DOHH2 (cell line): ENCODE results near the gene DSTN.

Experiments used
- H3F3A ChIP-seq: fragments of 200-600 bp; sonication (generic), shearing (Covaris generic); 2 replicates; pipeline ENCODE4 v1.6.0; 2016; ENCODE audit warnings: antibody characterized with exemption, mild to moderate bottlenecking; ENCODE audit not compliant: control insufficient read depth, insufficient read depth
- H3K27ac ChIP-seq: fragments of 200-600 bp; sonication (generic); 2 replicates; pipeline ENCODE4 v1.5.1; 2014; ENCODE audit warnings: low read depth, mild to moderate bottlenecking, low read length, moderate library complexity
- H3K27me3 ChIP-seq: fragments of 200-600 bp; sonication (generic); 2 replicates; pipeline ENCODE4 v1.6.1; 2014; ENCODE audit warnings: mild to moderate bottlenecking, low read length, mixed read lengths; ENCODE audit not compliant: control insufficient read depth
- H3K36me3 ChIP-seq: fragments of 200-600 bp; sonication (generic); 2 replicates; pipeline ENCODE4 v1.6.1; 2014; ENCODE audit warnings: mild to moderate bottlenecking, low read length, moderate library complexity, mixed read lengths; ENCODE audit not compliant: control insufficient read depth
- H3K4me1 ChIP-seq: fragments of 200-600 bp; sonication (generic); 2 replicates; pipeline ENCODE4 v1.6.1; 2014; ENCODE audit warnings: mild to moderate bottlenecking, low read length, mixed read lengths; ENCODE audit not compliant: control insufficient read depth
- H3K4me2 ChIP-seq: fragments of 200-600 bp; sonication (generic); 2 replicates; pipeline ENCODE4 v1.6.0; 2014; ENCODE audit warnings: mild to moderate bottlenecking, low read length, moderate library complexity
- H3K4me3 ChIP-seq: fragments of 200-600 bp; sonication (generic); 2 replicates; pipeline ENCODE4 v1.5.1; 2014; ENCODE audit warnings: mild to moderate bottlenecking, low read length, mixed read lengths
- H3K79me2 ChIP-seq: fragments of 200-600 bp; sonication (generic); 2 replicates; pipeline ENCODE4 v1.6.1; 2014; ENCODE audit warnings: mild to moderate bottlenecking, low read length, mixed read lengths; ENCODE audit not compliant: control insufficient read depth
- H3K9me2 ChIP-seq: fragments of 200-600 bp; sonication (generic); replicated peaks from 2 replicates; pipeline ENCODE4 v1.6.1; 2014; ENCODE audit warnings: mild to moderate bottlenecking, low read length, mixed read lengths; ENCODE audit not compliant: control insufficient read depth
- H3K9me3 ChIP-seq: fragments of 200-600 bp; sonication (generic); 2 replicates; pipeline ENCODE4 v1.6.1; 2014; ENCODE audit warnings: antibody characterized with exemption, low read length, mixed read lengths; ENCODE audit not compliant: control insufficient read depth, insufficient read depth
- H4K20me1 ChIP-seq: fragments of 200-600 bp; sonication (generic); 2 replicates; pipeline ENCODE4 v1.6.0; 2014; ENCODE audit warnings: low read depth, mild to moderate bottlenecking, antibody characterized with exemption, low read length, moderate library complexity; ENCODE audit not compliant: control insufficient read depth, insufficient read depth
- EZH2phosphoT487 ChIP-seq: fragments of 200-600 bp; sonication (generic); IDR thresholded peaks from 2 replicates; pipeline ENCODE4 v1.6.1; 2017; ENCODE audit warnings: borderline replicate concordance, mild to moderate bottlenecking, antibody characterized with exemption, low read length, moderate library complexity, mixed read lengths
- TF ChIP-seq, protein P1 (sequence below): fragments of 200-600 bp; sonication (generic); IDR thresholded peaks from one replicate; pipeline ENCODE4 v1.5.1; 2014; ENCODE audit warnings: antibody characterized with exemption, mild to moderate bottlenecking, low read depth, low read length; ENCODE audit not compliant: poor library complexity, severe bottlenecking

Gene DSTN

DNA sequence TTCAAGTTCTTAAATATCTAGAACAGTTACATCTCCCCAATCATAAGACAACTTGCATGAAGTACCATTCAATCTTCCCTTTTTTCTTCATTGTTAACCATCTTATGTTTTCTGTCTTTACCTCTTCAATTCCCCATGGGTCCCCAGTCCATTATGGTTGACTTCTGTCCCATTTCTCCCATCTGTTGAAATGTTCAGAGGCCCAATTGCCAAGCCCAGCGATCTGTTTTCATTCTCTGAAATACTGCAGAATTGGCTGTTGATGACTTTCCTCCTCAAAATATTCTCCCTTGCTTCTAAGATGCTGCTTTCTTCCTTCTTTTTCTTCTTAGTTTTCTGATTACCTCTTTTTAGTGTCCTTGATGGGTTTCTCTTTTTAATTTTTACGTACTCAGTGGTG is 26.0 kb downstream of the DSTN start:
- Histone ChIP-seq H4K20me1 (no peaks in the 10 kb centered on the region; the same call in 1 of the 2 replicates), H3K4me1 (no peaks in the 10 kb centered on the region), H3K4me2 (no peak overlapping the region), H3K9me3 (no peaks in the 10 kb centered on the region), H3K27ac (no peak overlapping the region), H3K4me3 (no peak overlapping the region), H3K27me3 (no peaks in the 10 kb centered on the region), H3K36me3 (no peaks in the 10 kb centered on the region), H3K9me2 (no peaks in the 10 kb centered on the region), H3K79me2 (0 out of 2 replicates have a peak, but pooled peaks cover 6% of the 10 kb centered on the region), H3F3A (no peaks in the 10 kb centered on the region)
- no peak for TF ChIP-seq EZH2phosphoT487
- TF ChIP-seq, protein P1, sequence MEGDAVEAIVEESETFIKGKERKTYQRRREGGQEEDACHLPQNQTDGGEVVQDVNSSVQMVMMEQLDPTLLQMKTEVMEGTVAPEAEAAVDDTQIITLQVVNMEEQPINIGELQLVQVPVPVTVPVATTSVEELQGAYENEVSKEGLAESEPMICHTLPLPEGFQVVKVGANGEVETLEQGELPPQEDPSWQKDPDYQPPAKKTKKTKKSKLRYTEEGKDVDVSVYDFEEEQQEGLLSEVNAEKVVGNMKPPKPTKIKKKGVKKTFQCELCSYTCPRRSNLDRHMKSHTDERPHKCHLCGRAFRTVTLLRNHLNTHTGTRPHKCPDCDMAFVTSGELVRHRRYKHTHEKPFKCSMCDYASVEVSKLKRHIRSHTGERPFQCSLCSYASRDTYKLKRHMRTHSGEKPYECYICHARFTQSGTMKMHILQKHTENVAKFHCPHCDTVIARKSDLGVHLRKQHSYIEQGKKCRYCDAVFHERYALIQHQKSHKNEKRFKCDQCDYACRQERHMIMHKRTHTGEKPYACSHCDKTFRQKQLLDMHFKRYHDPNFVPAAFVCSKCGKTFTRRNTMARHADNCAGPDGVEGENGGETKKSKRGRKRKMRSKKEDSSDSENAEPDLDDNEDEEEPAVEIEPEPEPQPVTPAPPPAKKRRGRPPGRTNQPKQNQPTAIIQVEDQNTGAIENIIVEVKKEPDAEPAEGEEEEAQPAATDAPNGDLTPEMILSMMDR = no peak

DNA sequence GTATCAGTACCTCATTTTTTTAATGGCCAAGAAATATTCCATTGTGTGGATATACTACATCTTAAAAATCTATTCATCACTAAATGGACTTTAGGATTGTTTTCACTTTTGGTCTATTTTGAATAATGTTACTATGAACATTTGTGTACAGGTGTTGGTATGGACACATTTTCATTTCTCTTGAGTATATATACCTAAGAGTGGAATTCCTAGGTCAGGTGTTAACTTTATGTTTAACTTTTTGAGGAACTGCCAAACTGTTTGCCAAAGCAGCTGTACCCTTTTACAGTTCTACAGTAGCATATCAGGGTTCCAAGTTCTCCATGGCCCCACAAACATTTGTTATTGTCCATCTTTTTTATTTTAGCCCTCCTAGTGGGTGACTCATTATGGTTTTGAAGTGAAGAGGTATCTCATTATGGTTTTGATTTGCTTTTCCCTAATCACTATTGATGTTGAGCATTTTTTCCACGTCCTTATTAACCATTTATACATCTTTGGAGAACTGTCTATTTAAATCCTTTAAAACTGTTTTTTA is 28.2 kb downstream of the DSTN start:
- Histone ChIP-seq H3F3A (no peaks in the 10 kb centered on the region), H3K79me2 (0 out of 2 replicates have a peak, but pooled peaks cover 6% of the 10 kb centered on the region), H4K20me1 (no peaks in the 10 kb centered on the region; the same call in 1 of the 2 replicates), H3K27ac (no peak overlapping the region), H3K9me3 (no peaks in the 10 kb centered on the region), H3K4me2 (no peak overlapping the region), H3K27me3 (no peaks in the 10 kb centered on the region), H3K4me3 (no peak overlapping the region), H3K36me3 (no peaks in the 10 kb centered on the region), H3K9me2 (no peaks in the 10 kb centered on the region), H3K4me1 (peaks cover 7% of the 10 kb centered on the region)
- TF ChIP-seq EZH2phosphoT487 = no peak
- TF ChIP-seq, protein P1 = no peak

DNA sequence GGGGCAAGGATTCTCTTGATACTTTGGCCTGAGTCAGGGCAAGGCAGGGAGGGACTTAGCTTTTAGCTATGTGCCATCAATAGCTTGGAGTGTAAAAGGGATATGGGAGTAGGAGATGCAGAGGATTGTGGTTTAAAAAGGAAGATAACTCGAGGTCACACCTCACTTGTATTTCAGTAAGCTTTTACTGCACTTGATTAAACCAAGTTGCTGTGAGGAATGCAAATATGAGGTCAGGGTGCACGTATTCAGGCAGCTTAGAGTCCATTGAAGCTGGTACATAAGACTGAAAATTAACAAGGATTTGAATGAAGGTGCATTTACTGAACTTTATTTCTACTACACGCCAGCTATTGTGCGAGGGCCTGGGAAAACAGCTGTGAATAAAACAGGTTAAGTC is 32.1 kb downstream of the DSTN start:
- no peaks in the 10 kb centered on the region for H3F3A ChIP-seq
- H3K9me2 ChIP-seq = no peaks in the 10 kb centered on the region
- TF ChIP-seq, protein P1 = no peak
- TF ChIP-seq EZH2phosphoT487 = no peak
- H3K27me3 ChIP-seq = no peaks in the 10 kb centered on the region
- no peak overlapping the region for H3K27ac ChIP-seq
- no peak overlapping the region for H3K4me3 ChIP-seq
- H4K20me1 ChIP-seq = no peaks in the 10 kb centered on the region; the same call in 1 of the 2 replicates
- no peaks in the 10 kb centered on the region; the same call in 1 of the 2 replicates for H3K36me3 ChIP-seq
- H3K4me1 ChIP-seq = peaks cover 7% of the 10 kb centered on the region
- 0 out of 2 replicates have a peak, but pooled peaks cover 6% of the 10 kb centered on the region for H3K79me2 ChIP-seq
- no peaks in the 10 kb centered on the region for H3K9me3 ChIP-seq
- no peak overlapping the region for H3K4me2 ChIP-seq

DNA sequence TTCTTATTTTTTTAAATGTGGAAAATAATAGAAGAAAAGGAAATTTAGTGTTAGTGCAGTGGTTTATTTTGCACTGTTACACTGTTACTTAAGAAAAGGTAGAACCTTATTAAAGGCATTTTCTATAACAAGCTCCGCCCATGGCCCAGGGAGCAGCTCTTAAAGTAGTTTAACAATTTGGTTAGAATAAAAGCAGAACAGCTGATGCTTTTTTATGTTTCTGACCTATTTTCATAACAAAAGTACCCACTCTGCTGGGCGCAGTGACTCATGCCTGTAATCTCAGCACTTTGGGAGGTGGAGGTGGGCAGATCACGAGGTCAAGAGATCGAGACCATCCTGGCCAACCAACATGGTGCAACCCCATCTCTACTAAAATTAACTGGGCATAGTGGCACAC is 32.6 kb downstream of the DSTN start:
- Histone ChIP-seq H3K4me3 (no peak overlapping the region), H4K20me1 (no peaks in the 10 kb centered on the region; the same call in 1 of the 2 replicates), H3K27ac (no peak overlapping the region), H3K27me3 (no peaks in the 10 kb centered on the region), H3K9me2 (no peaks in the 10 kb centered on the region), H3K9me3 (no peaks in the 10 kb centered on the region), H3K79me2 (0 out of 2 replicates have a peak, but pooled peaks cover 6% of the 10 kb centered on the region), H3K4me2 (no peak overlapping the region), H3K36me3 (no peaks in the 10 kb centered on the region; the same call in 1 of the 2 replicates), H3F3A (no peaks in the 10 kb centered on the region), H3K4me1 (peaks cover 7% of the 10 kb centered on the region)
- no peak for TF ChIP-seq EZH2phosphoT487
- TF ChIP-seq, protein P1 = no peak
